Raji (cell line): ENCODE data around the gene GRB7.

Source experiments
- POLR2A ChIP-seq: IDR thresholded peaks from 2 replicates; pipeline ENCODE4 v1.6.1; 2011; ENCODE audit warnings: low read depth, low read length, control low read depth; ENCODE audit not compliant: insufficient read depth

The GRB7 gene

GRCh38 chr17:39793301-39793872 lies 55.6 kb downstream of the GRB7 start:
- no peak for TF ChIP-seq POLR2A

GRCh38 chr17:39794249-39794970 lies 56.7 kb downstream of the GRB7 start:
- TF ChIP-seq POLR2A = peak; percentile 31; the same call in 1 of the 2 replicates
